Stimulated activated memory B cell treated with anti-CD40 and anti-IgM and Interleukin-4, amounts not matched to agents 10 μg/mL and 1 μg/mL and 100 μg/mL, for 72 hours (primary cell): ENCODE results near the gene SNX20.

Experiments
- ATAC-seq: fragments of 150-1000 bp; cut with Tn5 transposase; 2 replicates; pipeline ENCODE4 v1.10.0; 2021
- H3K27ac Mint-ChIP-seq: one replicate; pipeline ENCODE4 v1.8.0; 2022; ENCODE audit warnings: mild to moderate bottlenecking, mixed read lengths
- H3K27me3 Mint-ChIP-seq: one replicate; pipeline ENCODE4 v1.8.0; 2022; ENCODE audit warnings: mixed read lengths
- H3K36me3 Mint-ChIP-seq: one replicate; pipeline ENCODE4 v1.8.0; 2022; ENCODE audit warnings: mixed read lengths
- H3K4me1 Mint-ChIP-seq: one replicate; pipeline ENCODE4 v1.8.0; 2022; ENCODE audit warnings: mixed read lengths
- H3K4me3 Mint-ChIP-seq: one replicate; pipeline ENCODE4 v1.8.0; 2022; ENCODE audit warnings: mild to moderate bottlenecking, moderate library complexity, mixed read lengths
- H3K9me3 Mint-ChIP-seq: one replicate; pipeline ENCODE4 v1.8.0; 2022; ENCODE audit warnings: mixed read lengths

The SNX20 gene

DNA sequence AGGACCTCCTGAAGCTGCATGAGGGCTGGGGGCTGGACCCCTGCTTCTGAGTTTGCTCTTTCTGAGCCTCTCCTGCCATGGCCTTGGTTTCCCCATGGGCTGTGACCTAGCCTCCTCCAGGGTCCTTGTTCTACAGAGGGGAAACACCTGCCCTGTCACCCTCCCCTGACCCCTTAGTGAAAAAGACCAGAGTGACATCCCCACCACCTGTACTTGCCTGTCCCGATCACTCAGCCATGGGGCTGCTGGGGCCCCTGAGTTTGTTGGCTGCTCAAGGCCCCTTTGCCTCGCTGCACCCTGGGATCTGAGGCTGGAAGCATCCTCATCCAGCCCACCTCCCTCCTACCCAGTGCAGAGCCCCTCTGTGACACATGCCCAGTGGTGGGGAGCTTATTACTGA, 13.1 kb upstream of the SNX20 start:
- Mint-ChIP-seq H3K9me3 (no peaks in the 10 kb centered on the region), H3K4me3 (peak overlapping the region; percentile 75), H3K27ac (peak overlapping the region; percentile 38), H3K36me3 (no peaks in the 10 kb centered on the region), H3K4me1 (peaks cover 76% of the 10 kb centered on the region), H3K27me3 (no peaks in the 10 kb centered on the region)
- no peak for ATAC-seq

DNA sequence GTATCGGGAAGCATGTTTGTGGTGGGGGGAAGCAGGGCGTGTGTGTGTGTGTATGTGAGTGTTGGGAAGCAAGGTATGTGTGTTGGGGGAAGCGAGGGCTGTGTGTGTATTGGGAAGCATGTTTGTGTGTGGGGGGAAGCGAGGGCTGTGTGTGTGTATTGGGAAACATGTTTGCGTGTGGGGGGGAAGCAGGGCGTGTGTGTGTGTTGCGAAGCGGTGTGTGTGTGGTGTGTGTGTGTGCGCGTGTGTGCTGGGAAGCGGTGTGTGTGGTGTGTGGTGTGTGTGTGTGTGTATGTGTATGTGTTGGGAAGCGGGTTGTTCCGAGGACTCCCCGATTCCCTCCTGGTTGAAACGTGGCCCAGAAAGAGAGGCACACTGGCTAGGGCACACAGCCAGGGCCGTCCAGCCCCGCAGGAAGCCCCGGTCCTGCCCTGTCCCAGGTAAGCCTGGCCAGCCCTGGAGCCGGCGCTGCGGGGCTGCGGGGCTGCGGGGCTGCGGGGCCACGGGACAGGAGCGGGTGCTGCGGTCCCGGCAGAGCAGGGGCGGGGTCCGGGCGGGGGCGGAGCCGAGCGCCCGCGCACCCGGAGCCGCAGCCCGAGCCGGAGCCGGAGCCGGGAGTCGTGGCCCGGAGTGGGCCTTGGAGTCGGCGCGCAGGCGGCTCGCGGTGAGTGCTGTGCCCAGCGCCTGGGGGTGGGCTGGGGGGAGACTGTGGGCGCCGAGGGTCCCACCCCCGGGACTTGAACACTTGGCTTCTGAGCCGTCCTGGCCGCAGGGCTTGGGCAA, 12.1 kb upstream of the SNX20 start, which contains the start of gene NOD2:
TSS of gene NOD2 (plus strand) at position 608 of the 783 bp plus-strand sequence. CDS start 5,890 bp downstream, outside the sequence.
- peaks cover 66% of the 10 kb centered on the region for H3K4me1 Mint-ChIP-seq
- H3K36me3 Mint-ChIP-seq: no peaks in the 10 kb centered on the region
- peak; percentile 39 for ATAC-seq
- H3K4me3 Mint-ChIP-seq: peak within 1 kb of the TSS; percentile 75
- peak within 1 kb of the TSS; percentile 75 for H3K27ac Mint-ChIP-seq
- H3K9me3 Mint-ChIP-seq: no peaks in the 10 kb centered on the region
- no peaks in the 10 kb centered on the region for H3K27me3 Mint-ChIP-seq

DNA sequence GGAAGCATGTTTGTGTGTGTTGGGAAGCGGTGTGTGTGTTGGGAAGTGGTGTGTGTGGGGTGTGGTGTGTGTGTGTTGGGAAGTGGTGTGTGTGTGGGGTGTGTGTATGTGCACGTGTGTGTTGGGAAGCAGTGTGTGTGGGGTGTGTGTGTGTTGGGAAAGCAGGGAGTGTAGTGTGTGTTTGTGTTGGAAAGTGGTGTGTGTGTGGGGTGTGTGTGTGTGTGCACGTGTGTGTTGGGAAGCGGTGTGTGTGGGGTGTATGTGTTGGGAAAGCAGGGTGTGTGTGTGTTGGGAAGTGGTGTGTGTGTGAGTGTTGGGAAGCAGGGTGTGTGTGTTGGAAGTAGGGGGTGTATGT, 11.5 kb upstream of the SNX20 start:
- Mint-ChIP-seq H3K4me3 (peak overlapping the region; percentile 72), H3K36me3 (no peaks in the 10 kb centered on the region), H3K9me3 (no peaks in the 10 kb centered on the region), H3K4me1 (peaks cover 60% of the 10 kb centered on the region), H3K27me3 (no peaks in the 10 kb centered on the region), H3K27ac (peak overlapping the region; percentile 75)
- ATAC-seq: no peak

DNA sequence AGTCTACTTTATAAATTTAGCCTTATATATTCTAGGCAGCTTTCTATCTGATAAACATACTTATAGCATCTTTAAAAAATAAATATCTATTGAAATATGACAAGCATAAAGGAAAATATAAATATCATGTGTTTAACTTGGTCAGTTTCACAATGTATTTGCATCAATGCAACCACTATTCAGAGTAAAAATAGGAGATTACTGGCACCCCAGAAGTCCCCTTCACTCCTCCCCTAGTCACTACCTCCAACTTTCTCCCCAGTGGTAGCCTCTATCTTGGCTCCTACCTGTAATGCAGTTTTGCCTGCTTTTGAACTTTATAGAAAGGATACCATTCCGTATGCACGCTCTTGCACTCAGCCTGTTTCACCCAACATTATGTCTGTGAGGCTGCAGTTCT, 9.1 kb upstream of the SNX20 start:
- Mint-ChIP-seq H3K36me3 (no peaks in the 10 kb centered on the region), H3K9me3 (no peaks in the 10 kb centered on the region), H3K27ac (no peak overlapping the region), H3K4me1 (peaks cover 50% of the 10 kb centered on the region), H3K27me3 (no peaks in the 10 kb centered on the region), H3K4me3 (no peak overlapping the region)
- ATAC-seq: no peak

DNA sequence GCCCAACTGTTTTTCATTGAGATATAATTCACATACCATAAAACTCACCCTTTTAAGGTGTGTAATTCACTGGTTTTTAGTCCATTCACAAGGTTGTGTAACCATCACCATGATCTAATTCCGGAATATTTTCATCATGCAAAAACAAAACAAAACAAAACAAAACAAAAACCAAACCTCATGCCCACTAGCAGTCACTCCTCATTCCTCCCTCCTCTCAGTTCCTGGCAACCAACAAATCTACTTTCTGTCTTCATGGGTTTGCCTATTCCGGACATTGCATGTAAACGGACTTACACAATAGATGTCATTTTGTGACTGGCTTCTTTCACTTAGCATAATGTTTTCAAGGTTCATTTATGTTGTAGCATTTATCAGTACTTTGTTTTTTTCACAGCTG, 7.8 kb upstream of the SNX20 start:
- Mint-ChIP-seq H3K9me3 (no peaks in the 10 kb centered on the region), H3K36me3 (no peaks in the 10 kb centered on the region), H3K27me3 (no peaks in the 10 kb centered on the region), H3K4me3 (no peak overlapping the region), H3K4me1 (peaks cover 50% of the 10 kb centered on the region), H3K27ac (no peak overlapping the region)
- no peak for ATAC-seq

DNA sequence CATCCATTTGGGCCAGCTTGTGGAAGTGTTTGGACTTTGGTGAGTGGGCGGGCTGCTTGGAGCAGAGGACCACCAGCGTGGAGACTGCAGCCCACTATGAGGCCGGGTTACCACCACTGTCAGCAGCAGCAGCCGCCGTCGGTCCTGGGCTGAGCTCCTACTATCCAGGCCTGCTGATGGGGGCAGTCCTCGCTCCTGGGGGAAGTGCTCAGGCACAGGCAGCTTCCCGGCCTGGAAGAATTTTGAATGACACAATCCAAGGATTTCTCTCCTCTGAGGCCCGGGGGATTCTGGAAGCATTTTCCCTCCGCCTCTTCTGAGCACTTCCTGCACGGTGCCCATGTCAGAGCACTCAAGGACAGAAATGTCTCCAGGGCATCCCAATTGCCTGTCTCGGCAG, 7.0 kb upstream of the SNX20 start:
- ATAC-seq: no peak
- Mint-ChIP-seq H3K27me3 (no peaks in the 10 kb centered on the region), H3K9me3 (no peaks in the 10 kb centered on the region), H3K4me1 (peaks cover 55% of the 10 kb centered on the region), H3K27ac (no peak overlapping the region), H3K36me3 (no peaks in the 10 kb centered on the region), H3K4me3 (no peak overlapping the region)

DNA sequence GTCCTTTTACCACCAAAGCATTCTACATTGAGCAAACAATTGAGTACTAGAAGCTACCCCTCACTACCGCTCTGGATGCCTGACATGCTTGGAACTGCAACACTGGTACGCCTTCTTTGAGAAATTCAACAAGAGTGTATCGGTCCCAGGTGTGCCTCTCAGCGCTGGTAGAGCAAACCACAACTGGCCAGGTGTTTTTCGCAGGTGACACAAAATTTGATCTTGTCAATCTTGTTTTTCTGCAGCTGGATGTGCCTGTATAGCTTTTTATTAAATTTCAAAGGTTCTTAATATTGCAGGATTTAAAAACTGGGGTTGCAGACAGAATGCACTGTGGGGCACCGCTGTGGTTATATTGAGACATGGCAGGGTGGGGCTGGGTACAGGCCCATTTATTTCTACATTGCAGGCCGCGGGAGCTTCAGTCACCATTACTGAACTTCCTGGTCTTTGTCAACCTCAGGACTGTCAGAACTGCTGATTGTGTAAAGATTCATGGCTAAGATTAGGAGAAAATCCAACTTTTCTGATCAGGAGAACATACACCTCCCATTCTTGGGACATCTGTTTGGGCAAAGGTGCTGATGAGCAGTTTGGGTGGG, 4.5 kb upstream of the SNX20 start:
- Mint-ChIP-seq H3K36me3 (no peaks in the 10 kb centered on the region), H3K27me3 (no peaks in the 10 kb centered on the region), H3K27ac (peak overlapping the region; percentile 91), H3K4me3 (peak overlapping the region; percentile 60), H3K9me3 (no peaks in the 10 kb centered on the region), H3K4me1 (peaks cover 57% of the 10 kb centered on the region)
- ATAC-seq: no peak

DNA sequence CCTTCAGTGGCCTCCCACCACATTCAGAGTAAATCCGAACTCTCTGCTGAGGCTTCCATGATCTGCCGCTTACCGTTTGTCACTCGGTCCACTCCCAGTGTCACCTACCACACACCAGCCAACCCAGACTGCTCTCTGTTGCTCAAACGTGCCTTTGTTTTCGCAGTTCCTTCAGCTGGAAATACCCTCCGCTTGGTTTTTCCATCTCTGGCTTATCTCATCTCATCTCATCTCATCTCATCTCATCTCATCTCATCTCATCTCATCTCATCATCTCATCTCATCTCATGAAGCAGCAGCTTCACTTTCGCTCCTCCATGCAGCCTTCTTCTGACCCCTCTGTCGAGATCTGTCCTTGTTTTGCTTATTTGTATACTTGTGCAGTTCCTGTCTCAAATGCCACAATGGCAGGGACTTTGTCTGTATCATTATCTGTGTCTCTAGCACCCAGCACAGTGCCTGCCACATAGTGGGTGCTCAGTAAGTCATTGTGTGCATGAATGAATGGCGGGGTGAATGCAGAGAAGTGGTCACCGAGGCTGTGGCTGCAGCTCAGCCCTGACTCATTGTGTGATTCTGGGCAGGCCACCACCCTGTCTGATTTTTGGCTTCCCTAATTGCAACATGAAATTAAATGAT, 3.8 kb upstream of the SNX20 start:
- Mint-ChIP-seq H3K9me3 (no peaks in the 10 kb centered on the region), H3K36me3 (no peaks in the 10 kb centered on the region), H3K27me3 (no peaks in the 10 kb centered on the region), H3K27ac (peak overlapping the region; percentile 91), H3K4me1 (peaks cover 60% of the 10 kb centered on the region), H3K4me3 (peak overlapping the region; percentile 60)
- ATAC-seq: peak; percentile 47

DNA sequence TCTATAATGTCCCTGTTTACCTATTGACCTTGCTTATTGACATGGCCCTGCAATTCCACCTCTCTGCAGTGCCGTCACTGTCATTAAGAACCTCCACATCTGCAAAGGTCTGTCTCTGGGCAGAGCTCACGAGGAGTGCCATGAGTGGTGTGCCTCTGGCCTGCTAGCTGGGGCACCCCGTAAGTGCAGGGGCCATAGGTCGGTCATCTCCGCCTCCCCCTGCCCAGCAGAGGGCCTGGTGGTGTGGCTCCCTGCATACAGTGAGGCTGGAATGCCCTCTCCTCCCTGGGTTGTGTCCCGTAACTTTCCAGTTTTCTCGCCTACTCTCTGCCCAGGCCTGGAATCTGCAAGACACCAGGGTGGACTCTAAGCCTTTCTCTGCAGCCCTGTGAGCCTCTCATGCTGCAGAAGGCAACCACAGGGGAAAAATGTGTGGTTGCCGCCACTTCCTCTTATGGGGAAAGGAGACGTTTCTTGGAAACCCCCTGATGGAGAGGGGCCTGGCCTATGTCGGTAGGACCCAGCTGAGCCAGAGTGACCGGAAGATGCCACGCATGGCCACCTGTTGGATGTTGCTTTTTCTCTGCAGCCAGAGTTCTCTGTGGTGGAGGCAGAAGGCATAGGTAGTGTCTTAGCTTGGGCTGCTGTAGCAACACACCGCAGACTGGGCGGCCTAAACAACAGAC, 2.7 kb upstream of the SNX20 start:
- Mint-ChIP-seq H3K27ac (peak overlapping the region; percentile 91), H3K4me1 (peaks cover 71% of the 10 kb centered on the region)

DNA sequence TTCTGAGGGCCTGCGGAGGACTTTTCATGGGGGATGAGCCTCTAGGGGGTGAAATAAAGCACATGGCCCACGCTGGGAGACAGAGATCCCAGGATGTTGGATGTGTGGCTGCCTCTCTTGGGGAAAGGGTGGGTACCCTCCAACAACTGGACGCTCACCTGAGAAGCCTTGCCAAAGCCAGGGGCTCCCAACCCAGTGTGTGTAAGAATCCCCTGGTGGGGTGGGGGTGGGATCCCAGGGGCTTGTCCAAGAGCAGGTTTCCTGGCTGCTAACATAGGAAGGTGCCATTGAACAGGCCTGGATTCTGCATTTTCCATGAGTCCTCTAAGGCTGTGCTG, 587 bp downstream of the SNX20 start:
- H3K27me3 Mint-ChIP-seq: no peaks in the 10 kb centered on the region
- no peaks in the 10 kb centered on the region for H3K9me3 Mint-ChIP-seq
- H3K4me3 Mint-ChIP-seq: peak overlapping the region; percentile 77
- H3K27ac Mint-ChIP-seq: peak overlapping the region; percentile 92
- H3K36me3 Mint-ChIP-seq: peaks cover 36% of the 10 kb centered on the region
- peaks cover 75% of the 10 kb centered on the region for H3K4me1 Mint-ChIP-seq
- no peak for ATAC-seq

More for the DNA sequence above, 2.7 kb upstream of the SNX20 start:
- no peaks in the 10 kb centered on the region for H3K9me3 Mint-ChIP-seq
- ATAC-seq: peak; percentile 86
- peaks cover 3% of the 10 kb centered on the region for H3K36me3 Mint-ChIP-seq
- H3K4me3 Mint-ChIP-seq: peak overlapping the region; percentile 53
- no peaks in the 10 kb centered on the region for H3K27me3 Mint-ChIP-seq

DNA sequence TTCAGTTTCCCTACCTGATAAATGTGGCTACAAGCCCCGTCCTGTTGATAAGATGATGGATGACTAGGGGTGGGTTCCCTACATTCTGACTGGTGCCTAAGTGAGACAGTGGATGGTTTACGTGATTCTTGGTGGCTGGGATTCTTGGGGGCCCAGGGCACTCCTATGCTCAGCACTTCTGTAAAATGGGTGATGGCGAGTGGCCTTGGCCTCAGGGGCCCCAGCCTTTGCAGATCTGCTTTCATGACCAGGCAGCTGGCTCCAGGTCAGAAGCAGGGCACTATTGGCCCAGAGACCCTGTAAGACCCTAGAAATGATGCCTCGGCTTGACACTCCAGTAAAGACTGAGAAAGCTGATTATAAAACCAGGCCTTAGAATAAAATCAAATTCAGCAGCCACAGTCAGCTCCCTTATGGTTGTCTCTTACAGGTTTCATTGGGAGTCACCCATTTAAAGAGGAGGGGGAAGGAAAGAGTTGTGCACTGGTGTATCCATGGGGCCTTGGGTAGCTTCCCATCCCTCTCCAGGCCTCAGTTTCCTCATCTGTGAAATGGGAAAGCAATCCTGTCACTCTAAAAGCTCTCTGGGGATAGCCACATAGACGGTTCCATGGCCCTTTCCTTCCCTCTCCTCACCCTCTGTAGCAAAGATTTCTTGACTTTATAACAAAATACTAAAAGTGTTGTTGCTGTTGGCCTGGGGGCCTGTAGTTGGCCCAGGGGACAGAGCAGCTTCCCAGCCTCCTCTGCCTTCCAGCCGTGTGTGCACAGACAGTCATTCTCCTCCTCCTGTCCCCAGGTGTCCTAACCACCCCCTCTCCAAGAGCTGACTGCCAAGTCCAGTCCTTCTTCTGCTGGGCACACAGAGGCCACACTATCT, 1.2 kb downstream of the SNX20 start:
- H3K4me3 Mint-ChIP-seq: peak overlapping the region; percentile 77
- ATAC-seq: no peak
- no peaks in the 10 kb centered on the region for H3K9me3 Mint-ChIP-seq
- H3K27ac Mint-ChIP-seq: peak overlapping the region; percentile 92
- peaks cover 42% of the 10 kb centered on the region for H3K36me3 Mint-ChIP-seq
- peaks cover 69% of the 10 kb centered on the region for H3K4me1 Mint-ChIP-seq
- no peaks in the 10 kb centered on the region for H3K27me3 Mint-ChIP-seq

DNA sequence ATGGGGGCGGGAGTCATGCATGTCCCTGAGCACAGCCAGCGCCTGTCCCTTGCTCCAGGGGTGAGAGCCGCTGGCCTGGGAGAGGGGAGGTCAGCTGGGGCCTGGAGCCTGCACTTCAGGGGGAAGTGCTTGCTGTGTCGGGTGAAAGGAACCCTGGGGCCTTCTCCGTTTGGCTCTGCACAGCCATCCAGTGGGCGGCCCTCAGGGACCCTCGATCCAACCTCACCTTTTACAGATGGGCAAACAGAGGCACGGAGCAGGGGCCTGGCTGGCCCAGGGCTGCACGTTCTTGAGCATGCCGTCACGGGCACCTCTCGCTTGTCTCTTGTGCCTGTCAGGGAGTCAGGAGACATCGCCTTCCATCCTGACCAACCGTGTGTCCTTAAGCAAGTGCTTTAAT, 1.8 kb downstream of the SNX20 start:
- no peak overlapping the region for H3K4me3 Mint-ChIP-seq
- peaks cover 62% of the 10 kb centered on the region for H3K4me1 Mint-ChIP-seq
- no peaks in the 10 kb centered on the region for H3K27me3 Mint-ChIP-seq
- peak overlapping the region; percentile 92 for H3K27ac Mint-ChIP-seq
- ATAC-seq: no peak
- peaks cover 48% of the 10 kb centered on the region for H3K36me3 Mint-ChIP-seq
- no peaks in the 10 kb centered on the region for H3K9me3 Mint-ChIP-seq

DNA sequence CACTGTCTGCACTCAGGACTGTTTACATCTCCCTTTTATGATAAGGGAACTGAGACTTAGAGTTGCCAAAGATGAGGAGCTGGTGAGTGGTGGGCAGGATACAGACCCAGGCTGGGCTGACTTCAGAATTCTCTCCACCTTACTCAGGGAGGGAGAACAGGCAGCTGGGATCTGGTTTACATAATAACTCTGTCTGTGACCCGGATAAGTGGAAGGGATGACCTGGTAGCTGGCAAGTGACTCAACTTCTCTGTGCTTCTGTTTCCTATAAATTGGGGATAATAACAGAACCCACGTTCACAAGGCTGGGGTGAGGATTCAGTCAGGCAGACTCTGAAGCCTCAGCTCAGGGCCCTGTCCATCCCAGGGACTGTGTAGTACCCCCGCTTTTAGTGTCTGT, 2.6 kb downstream of the SNX20 start:
- peaks cover 55% of the 10 kb centered on the region for H3K4me1 Mint-ChIP-seq
- ATAC-seq: no peak
- peak overlapping the region; percentile 92 for H3K27ac Mint-ChIP-seq

DNA sequence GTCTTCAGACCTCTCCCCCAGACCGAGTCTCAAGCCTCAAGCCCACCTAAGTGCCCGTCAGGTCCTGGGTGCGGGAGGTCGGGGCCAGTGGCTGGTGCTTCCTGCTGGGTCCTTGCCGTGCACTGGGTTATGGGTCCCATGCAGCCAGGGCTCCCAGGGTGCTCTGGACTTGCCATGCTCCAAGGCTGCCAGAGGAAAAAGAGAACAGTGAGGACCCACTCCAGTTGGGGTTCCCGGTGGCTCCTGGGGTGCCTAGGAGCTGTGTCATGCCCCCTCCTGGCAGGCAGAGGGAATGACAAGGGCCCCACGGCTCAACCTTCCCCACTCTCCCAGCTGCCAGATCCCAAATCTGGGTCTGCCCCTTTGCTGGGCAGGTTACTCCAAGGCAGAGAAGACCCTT, 3.8 kb downstream of the SNX20 start:
- no peaks in the 10 kb centered on the region for H3K27me3 Mint-ChIP-seq

More for the DNA sequence above, 2.6 kb downstream of the SNX20 start:
- Mint-ChIP-seq H3K36me3 (peaks cover 56% of the 10 kb centered on the region), H3K9me3 (no peaks in the 10 kb centered on the region), H3K4me3 (peak overlapping the region; percentile 66), H3K27me3 (no peaks in the 10 kb centered on the region)

More for the DNA sequence above, 3.8 kb downstream of the SNX20 start:
- peaks cover 45% of the 10 kb centered on the region for H3K4me1 Mint-ChIP-seq
- ATAC-seq: no peak
- H3K9me3 Mint-ChIP-seq: peaks cover 8% of the 10 kb centered on the region
- peaks cover 67% of the 10 kb centered on the region for H3K36me3 Mint-ChIP-seq
- no peak overlapping the region for H3K4me3 Mint-ChIP-seq
- H3K27ac Mint-ChIP-seq: peak overlapping the region; percentile 92
